SHP77 (cell line): ENCODE results near the gene LILRA5.
"Not testable (repeated sequence)": the region's sequence is repeated elsewhere in the genome, so short reads cannot be mapped to it uniquely, and the experiment has no call there.

Source experiments
- DNase-seq, 2 experiments: peaks; one replicate each; lab custom pipeline; 2025; lab: John Stamatoyannopoulos, UW

Gene LILRA5

GRCh38 chr19:54302257-54302656, 10.7 kb downstream of the LILRA5 start:
- no peak for DNase-seq

- DNase-seq = no peak
These were observed 13.5 kb downstream of the LILRA5 start for GRCh38 chr19:54299515-54299914.

DNA sequence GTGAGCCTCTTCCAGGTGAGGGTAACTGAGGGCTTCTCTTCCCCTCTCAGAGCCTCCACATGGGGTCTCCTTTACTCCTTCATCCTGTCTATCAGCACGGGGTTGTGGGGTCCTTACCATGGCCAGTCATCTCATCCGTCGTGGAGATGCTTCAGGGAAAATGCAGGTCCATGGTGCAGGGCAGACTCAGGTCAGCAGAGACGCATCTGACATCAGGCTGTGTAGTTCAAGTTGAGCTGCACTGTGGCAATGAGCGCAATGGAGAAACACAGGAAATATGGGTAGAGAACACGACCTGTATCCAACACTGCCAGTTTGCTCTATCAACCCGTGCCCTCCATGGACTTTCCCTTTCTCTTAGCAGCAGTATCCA, 13.9 kb downstream of the LILRA5 start:
- no peak for DNase-seq

DNA sequence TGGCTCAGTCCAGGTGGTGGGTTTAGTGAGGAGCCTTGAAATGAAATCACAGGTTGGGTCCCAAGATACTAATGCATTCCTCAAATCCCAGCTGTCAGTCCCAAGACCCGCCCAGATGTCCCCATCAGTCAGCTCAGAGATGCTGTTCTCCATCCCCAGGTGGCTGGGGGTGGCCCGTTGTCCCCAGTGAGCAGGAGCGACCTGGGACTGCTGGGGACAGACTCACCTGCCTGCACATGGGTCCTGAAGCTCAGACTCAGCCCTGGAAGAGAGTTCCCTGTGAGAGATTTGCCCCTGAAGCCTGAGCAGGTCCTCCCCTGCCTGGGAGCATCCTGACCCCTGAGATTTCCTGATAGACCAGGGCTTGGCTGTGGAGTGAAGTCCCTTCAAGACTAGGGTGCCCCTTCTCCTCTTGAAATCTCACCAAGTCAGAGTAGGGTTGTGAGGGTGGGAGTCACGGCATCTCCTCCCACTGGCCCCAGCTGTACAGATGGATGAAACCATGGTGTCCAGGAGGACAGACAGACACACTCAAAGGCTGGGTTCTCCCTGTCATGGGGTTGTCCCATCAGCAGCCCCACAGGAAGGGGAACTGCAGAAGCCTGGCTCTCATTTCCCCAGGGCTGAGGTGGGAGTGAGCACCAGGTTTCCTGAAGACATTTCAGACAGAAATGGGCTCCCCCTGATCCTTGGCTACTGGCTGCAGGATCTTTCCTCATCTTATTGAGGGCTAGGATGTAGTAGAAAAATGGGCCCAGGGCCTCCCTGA, 14.4 kb downstream of the LILRA5 start:
- no peak for DNase-seq

GRCh38 chr19:54297759-54298305, 15.1 kb downstream of the LILRA5 start:
- DNase-seq = no peak

GRCh38 chr19:54294539-54294938, 18.4 kb downstream of the LILRA5 start:
- DNase-seq = no peak

DNA sequence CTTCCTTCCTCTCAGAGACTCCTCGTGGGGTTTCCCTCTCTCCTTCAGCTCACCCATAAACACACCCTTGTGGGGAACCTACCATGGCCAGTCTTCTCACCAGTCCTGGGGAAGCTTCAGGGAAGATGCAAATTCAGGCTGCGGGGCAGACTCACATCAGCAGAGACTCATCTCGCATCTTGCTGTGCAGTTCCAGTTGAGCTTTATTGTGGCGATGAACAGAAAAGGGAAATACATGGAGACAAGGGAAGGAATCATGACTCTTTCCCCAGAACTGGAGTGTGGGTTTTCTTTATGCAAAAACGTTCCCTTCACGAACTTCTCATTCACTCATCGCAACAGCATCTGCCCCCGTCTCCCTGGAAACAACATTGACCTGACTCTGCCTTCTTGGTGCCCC, 23.8 kb downstream of the LILRA5 start:
- not testable (repeated sequence) for DNase-seq

GRCh38 chr19:54287456-54287855, 25.5 kb downstream of the LILRA5 start:
- no peak for DNase-seq

- not testable (repeated sequence) for DNase-seq
These were observed 26.7 kb downstream of the LILRA5 start for GRCh38 chr19:54286283-54286682.

DNA sequence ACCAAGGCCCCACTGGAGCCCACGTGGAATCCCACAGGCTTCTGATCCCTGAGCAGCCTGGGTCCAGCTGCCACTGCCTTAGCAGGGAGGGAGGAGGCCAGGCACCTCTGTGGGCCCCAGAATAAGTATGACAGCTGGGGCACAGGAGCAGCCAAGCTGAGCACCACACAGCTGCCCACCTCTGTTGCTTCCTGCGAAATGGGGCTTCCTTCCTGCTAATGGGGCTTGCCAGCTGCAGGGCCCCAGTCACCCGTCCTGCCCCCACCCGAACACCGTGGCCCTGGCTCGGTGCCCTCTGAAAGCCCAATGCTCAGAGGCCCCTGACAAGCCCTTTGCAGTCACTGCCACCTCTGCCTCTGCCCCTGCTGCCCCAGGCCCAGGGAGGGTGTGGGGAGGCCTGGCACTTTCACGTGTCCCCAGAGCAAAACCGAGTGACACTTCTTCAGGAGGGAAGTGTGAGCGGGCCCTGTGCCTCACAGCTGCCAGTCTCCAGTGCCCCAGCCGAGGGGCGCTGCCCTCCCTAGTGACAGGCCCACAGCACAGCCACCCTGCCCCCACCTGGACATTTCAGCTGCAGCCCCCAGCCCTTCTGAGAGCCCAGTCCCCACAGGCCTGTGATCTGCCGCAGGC, 27.4 kb downstream of the LILRA5 start:
- not testable (repeated sequence) for DNase-seq

GRCh38 chr19:54282686-54283470, 30.1 kb downstream of the LILRA5 start:
- DNase-seq = no peak

- DNase-seq = not testable (repeated sequence)
These were observed 31.3 kb downstream of the LILRA5 start for GRCh38 chr19:54281729-54282075.

DNA sequence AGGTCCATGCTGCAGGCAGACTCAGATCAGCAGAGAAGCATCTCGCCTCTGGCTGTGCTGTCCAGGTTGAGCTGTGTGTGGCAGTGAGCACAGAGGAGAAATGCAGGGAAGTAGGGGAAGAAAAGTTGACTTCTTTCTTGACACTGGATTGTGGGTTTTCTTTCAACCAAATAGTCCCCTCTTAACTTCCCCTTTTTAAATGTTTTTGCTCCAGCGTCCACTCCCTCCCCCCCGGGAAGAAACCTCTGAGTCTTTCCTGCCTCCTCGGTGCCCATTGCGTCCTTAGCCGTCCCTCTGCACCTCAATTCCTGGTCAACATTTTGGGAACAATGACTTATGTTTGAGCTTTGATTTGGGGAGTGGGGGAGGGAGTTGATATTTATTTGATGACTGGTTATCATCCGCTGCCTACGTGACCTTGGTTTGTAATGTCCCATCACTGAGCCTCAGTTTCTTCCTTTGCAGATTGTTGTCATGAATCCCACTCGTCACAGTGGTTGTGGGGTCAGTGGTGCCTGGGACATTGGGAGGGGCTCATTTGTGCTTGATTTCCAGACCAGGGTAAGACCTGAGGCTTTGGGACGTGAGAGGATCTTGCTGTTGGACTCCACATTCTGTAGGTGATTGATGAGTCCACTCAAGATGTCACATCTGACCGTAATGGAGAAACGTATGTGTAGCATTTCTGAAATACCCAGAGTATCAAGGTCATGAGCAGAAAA, 31.8 kb downstream of the LILRA5 start, which contains the start of gene LILRB2:
TSS of gene LILRB2 (minus strand) at position 104 of the 722 bp plus-strand sequence. CDS start 614 bp downstream, outside the sequence.
- DNase-seq = no peak

- DNase-seq = not testable (repeated sequence)
These were observed 32.5 kb downstream of the LILRA5 start for GRCh38 chr19:54280441-54280840.

GRCh38 chr19:54280025-54280424, 32.9 kb downstream of the LILRA5 start:
- not testable (repeated sequence) for DNase-seq

DNA sequence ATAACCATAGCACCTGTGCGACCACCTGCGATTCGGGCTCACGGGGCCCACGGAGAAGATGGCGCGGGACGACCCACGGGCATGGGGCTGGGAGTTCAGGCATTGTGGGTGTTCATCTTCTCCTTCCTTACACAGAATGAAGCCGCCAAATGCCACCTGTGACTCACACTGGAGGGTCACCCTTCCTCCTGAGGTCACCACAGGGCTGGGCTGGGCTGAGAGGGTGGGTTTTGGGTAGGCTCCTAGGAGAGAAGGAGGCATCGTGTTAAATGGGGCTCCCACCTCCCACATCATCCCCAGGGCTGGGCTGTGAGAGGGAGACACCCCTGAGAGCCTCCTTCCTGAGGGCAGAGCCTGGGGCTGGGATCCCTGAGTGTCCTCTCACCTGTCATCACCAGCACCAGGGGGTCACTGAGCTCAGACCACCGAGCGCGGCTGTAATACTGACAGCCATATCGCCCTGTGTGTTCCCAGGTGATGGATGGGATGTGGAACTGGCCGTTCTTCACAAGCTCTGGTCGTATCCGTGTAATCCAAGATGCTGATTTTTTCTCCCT, 33.5 kb downstream of the LILRA5 start:
- DNase-seq = no peak

GRCh38 chr19:54278571-54279195, 34.3 kb downstream of the LILRA5 start:
- not testable (repeated sequence) for DNase-seq

DNA sequence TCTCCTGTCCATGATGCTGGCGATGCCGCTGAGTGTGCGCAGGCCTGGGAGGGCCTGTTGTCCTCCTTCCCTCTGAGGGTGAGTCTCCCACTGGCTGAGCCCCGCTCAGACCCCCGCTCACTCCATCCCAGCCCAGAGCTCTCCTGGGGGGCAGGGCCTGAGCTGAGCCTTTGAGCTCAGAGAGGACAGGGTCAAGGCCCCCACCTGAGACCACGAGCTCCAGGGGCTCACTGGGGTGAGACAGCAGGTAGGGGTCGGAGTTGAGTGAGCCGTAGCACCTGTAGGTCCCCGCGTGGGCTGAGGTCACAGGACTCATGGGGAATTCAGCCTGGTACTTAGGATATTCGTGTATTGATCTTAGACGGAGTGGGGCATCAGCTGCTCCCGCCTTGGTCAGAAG, 34.9 kb downstream of the LILRA5 start:
- DNase-seq = not testable (repeated sequence)

GRCh38 chr19:54277111-54277615, 35.8 kb downstream of the LILRA5 start:
- not testable (repeated sequence) for DNase-seq

DNA sequence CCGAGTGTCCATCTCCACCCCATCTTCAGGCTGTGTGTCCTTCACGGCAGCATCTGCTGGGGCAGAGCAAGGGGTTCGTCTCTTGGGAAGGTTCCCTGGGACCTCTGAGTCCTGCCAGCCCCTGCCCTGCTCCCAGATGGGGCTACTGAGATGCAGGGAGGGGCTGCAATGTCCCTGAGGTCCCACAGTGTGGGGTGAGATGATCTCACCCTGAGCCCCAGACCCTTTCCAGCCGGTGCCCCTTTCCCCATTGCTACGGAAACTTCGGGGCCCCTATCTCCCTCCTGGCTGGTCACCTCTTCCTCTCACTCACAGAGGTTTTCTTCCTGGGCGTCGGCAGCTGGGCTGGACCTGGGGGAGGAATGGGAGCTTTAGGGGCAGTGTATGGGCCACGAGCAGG, 37.0 kb downstream of the LILRA5 start:
- DNase-seq = no peak

DNA sequence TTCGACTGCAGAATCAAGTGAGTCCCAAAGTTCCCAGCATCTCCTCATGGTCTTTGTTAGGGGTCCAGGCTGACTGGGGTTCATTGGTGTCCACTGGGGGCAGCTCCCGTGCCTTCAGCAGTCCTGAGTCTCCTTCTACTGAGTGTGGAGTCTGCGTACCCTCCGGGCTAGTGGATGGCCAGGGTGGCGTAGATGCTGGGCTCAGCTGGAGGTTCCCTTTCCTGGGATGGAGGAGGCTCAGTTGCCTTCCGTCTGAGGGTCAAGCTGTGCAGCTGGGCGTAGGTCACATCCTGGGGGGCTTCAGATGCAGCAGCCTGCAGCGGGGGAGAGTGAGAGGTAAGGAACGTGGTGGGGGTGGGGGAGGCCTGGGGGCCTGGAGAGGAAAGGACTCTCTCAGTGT, 38.5 kb downstream of the LILRA5 start:
- not testable (repeated sequence) for DNase-seq
